Lower leg skin (tissue), 4 donors: ENCODE data around the gene ENTREP3. TPM values are rescaled to one million over a fixed set of nuclear protein-coding genes. Genes with fewer than 3 reads are reported as not detected.
A peak's percentile ranks its signal among the peaks of the same experiment; 100 is the strongest.

Experiments used
- DNase-seq, 2 donors: peaks; one replicate each; pipeline ENCODE4 v3.0.0-alpha.2; 2019; ENCODE audit warnings: low spot score in 2 of 2
- H3K4me3 ChIP-seq: fragments of 200-600 bp; sonication (generic); 2 replicates; pipeline ENCODE4 v1.5.1; 2017; ENCODE audit warnings: mild to moderate bottlenecking, low read depth; ENCODE audit not compliant: poor library complexity, severe bottlenecking
- CTCF ChIP-seq, 3 donors: fragments of 450-650 bp; IDR thresholded peaks; one replicate each; pipeline ENCODE4 v1.5.1; 2016; ENCODE audit warnings: antibody characterized with exemption in 3 of 3, mild to moderate bottlenecking in 3 of 3, moderate library complexity in 2 of 3
- POLR2A ChIP-seq, 2 donors: fragments of 450-650 bp; IDR thresholded peaks; one replicate each; pipeline ENCODE4 v1.6.1; 2016 to 2017; ENCODE audit warnings: antibody characterized with exemption in 2 of 2, mild to moderate bottlenecking in 1 of 2, moderate library complexity in 1 of 2
- WGBS, 2 donors: methylation state at CpG; one replicate each; pipeline ENCODE4 v1.1.5; 2018; 5-methylcytosine and 5-hydroxymethylcytosine counted together
- intact Hi-C: fragments of 100-400 bp; cut with DNase I; formaldehyde crosslinking; loops from one replicate; pipeline ENCODE4 v1.15.0; 2023; ENCODE audit warnings: low total_unique reads
- total RNA-seq, 4 donors: library from RNA; depleted of rRNA; stranded (reverse); fragments of >200 nt; gene quantifications; one replicate each; pipeline ENCODE4 v1.1.0, GENCODE V29; 2016

ENTREP3 gene
- 10 to 100 TPM in 3 of 4 donors, 1 to 10 TPM in 1; 9.6 to 26.0 (median 18.7) TPM for total RNA-seq

- TF ChIP-seq CTCF (IDR thresholded peaks at IDR 0.05), result no peak
- TF ChIP-seq POLR2A (IDR thresholded peaks at IDR 0.05), result no peak
- WGBS, 2 donors, result 1 to 2% methylated on average over 52 to 54 of the region's 54 CpGs
- H3K4me3 ChIP-seq, result peak within 1 kb of the TSS; percentile 51
- intact Hi-C loops, result no loop called here
- peak; percentile 86 to 97 for DNase-seq
Observed at GRCh38 chr1:155255243-155256007, at the start of gene ENTREP3. Gene ENTREP3 (minus strand): TSS chr1:155255483. CDS start chr1:155254877, 606 bp downstream.

GRCh38 chr1:155304558-155305063 lies 49.3 kb upstream of the ENTREP3 start:
- intact Hi-C loops, result no loop called here
- TF ChIP-seq POLR2A (IDR thresholded peaks at IDR 0.05) (no peak), CTCF (IDR thresholded peaks at IDR 0.05) (no peak)
- no peak for DNase-seq
- no peak overlapping the region for H3K4me3 ChIP-seq
- WGBS, 2 donors, result 83 to 84% methylated on average over 11 of the region's 11 CpGs

GRCh38 chr1:155301342-155301841 lies 46.1 kb upstream of the ENTREP3 start, which contains the start of gene PKLR:
Gene PKLR (minus strand): TSS chr1:155301438. CDS start chr1:155301395, 43 bp downstream.
- intact Hi-C loops, result no loop called here
- no peak for TF ChIP-seq POLR2A (IDR thresholded peaks at IDR 0.05)
- TF ChIP-seq CTCF (IDR thresholded peaks at IDR 0.05), result no peak
- WGBS, 2 donors, result 83 to 91% methylated on average over 5 of the region's 5 CpGs

GRCh38 chr1:155300553-155301329 lies 45.5 kb upstream of the ENTREP3 start:
- TF ChIP-seq POLR2A (IDR thresholded peaks at IDR 0.05) (no peak), CTCF (IDR thresholded peaks at IDR 0.05) (no peak)
- intact Hi-C loops, result no loop called here
- no peak for DNase-seq

More at GRCh38 chr1:155301342-155301841, 46.1 kb upstream of the ENTREP3 start, which contains the start of gene PKLR:
- H3K4me3 ChIP-seq, result no peak within 1 kb of the TSS
- DNase-seq, result no peak

GRCh38 chr1:155300024-155300423 lies 44.7 kb upstream of the ENTREP3 start:
- intact Hi-C loops, result no loop called here
- H3K4me3 ChIP-seq, result no peak overlapping the region
- 91 to 92% methylated on average over 8 of the region's 8 CpGs for WGBS, 2 donors
- DNase-seq, result no peak
- TF ChIP-seq POLR2A (IDR thresholded peaks at IDR 0.05), result no peak
- no peak for TF ChIP-seq CTCF (IDR thresholded peaks at IDR 0.05)

More at GRCh38 chr1:155300553-155301329, 45.5 kb upstream of the ENTREP3 start:
- H3K4me3 ChIP-seq, result no peak overlapping the region
- WGBS, 2 donors, result 87 to 88% methylated on average over 7 to 9 of the region's 9 CpGs
